HL-60 (cell line): ENCODE data around the gene PTPMT1.
A peak's percentile ranks its signal among the peaks of the same experiment; 100 is the strongest.

Experiments used
- DNase-seq, 2 experiments: peaks; one replicate each; pipeline ENCODE4 v3.0.0-alpha.2; 2010 to 2020; ENCODE audit warnings: low read depth in 1 of 2, low spot score in 1 of 2
- H3K27ac ChIP-seq: fragments of 250-450 bp; sonication (Bioruptor Pico); replicated peaks from 2 replicates; pipeline ENCODE4 v1.5.1; 2020; ENCODE audit warnings: mild to moderate bottlenecking, moderate library complexity
- H3K27me3 ChIP-seq: fragments of 250-450 bp; sonication (Bioruptor Pico); 2 replicates; pipeline ENCODE4 v1.5.1; 2021; ENCODE audit warnings: mild to moderate bottlenecking, moderate library complexity; ENCODE audit not compliant: insufficient read depth, poor library complexity, severe bottlenecking
- H3K4me3 ChIP-seq: replicated peaks from 2 replicates; pipeline ENCODE4 v1.5.1; 2011; ENCODE audit warnings: mild to moderate bottlenecking, control low read depth, low read length; ENCODE audit not compliant: insufficient read depth
- GABPA ChIP-seq: IDR thresholded peaks from 2 replicates; pipeline ENCODE4 v1.6.1; 2012; ENCODE audit warnings: low read depth
- POLR2AphosphoS5 ChIP-seq: IDR thresholded peaks from 2 replicates; pipeline ENCODE4 v1.6.1; 2012; ENCODE audit warnings: low read depth
- SPI1 ChIP-seq: IDR thresholded peaks from 2 replicates; pipeline ENCODE4 v1.6.1; 2012; ENCODE audit warnings: low read depth, mild to moderate bottlenecking, borderline replicate concordance
- TF ChIP-seq, protein P1 (sequence below): IDR thresholded peaks from one replicate; pipeline ENCODE4 v1.5.1; 2011; ENCODE audit warnings: low read length, control low read depth, inconsistent platforms; ENCODE audit not compliant: insufficient read depth
- TF ChIP-seq, protein P2 (sequence below): IDR thresholded peaks from 2 replicates; pipeline ENCODE4 v1.6.1; 2012; ENCODE audit warnings: low read depth; ENCODE audit not compliant: insufficient replicate concordance

PTPMT1 gene

DNA sequence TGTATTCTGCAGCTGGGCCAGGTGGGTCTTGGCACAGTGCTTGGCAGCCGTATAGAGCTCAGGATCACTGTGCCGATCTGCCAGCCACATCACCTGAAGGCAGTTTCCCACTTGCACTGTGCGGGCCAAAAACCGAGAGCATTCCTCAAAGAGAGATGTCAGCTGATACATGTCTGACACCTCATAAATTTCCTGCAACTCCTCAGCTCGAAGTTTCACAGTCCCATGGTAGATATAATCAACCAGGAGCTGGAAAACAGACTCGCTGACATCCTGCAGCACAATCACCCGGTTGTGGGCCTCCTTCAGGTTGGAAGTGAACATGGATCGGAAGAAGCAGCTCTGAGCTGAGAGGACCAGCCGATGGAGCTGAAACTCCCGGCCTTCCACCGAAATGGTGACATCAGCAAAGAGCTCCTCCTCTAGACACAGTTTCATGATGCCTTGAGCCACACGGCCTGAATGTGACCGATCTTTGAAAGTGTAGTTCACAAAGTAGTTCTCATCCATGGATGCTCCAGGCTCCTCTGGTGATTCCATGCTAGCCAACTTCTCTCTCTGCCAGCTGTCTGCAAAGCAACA is 12.2 kb downstream of the PTPMT1 start:
- H3K27ac ChIP-seq = no peak overlapping the region
- TF ChIP-seq, protein P1, sequence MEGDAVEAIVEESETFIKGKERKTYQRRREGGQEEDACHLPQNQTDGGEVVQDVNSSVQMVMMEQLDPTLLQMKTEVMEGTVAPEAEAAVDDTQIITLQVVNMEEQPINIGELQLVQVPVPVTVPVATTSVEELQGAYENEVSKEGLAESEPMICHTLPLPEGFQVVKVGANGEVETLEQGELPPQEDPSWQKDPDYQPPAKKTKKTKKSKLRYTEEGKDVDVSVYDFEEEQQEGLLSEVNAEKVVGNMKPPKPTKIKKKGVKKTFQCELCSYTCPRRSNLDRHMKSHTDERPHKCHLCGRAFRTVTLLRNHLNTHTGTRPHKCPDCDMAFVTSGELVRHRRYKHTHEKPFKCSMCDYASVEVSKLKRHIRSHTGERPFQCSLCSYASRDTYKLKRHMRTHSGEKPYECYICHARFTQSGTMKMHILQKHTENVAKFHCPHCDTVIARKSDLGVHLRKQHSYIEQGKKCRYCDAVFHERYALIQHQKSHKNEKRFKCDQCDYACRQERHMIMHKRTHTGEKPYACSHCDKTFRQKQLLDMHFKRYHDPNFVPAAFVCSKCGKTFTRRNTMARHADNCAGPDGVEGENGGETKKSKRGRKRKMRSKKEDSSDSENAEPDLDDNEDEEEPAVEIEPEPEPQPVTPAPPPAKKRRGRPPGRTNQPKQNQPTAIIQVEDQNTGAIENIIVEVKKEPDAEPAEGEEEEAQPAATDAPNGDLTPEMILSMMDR = no peak
- TF ChIP-seq, protein P2, sequence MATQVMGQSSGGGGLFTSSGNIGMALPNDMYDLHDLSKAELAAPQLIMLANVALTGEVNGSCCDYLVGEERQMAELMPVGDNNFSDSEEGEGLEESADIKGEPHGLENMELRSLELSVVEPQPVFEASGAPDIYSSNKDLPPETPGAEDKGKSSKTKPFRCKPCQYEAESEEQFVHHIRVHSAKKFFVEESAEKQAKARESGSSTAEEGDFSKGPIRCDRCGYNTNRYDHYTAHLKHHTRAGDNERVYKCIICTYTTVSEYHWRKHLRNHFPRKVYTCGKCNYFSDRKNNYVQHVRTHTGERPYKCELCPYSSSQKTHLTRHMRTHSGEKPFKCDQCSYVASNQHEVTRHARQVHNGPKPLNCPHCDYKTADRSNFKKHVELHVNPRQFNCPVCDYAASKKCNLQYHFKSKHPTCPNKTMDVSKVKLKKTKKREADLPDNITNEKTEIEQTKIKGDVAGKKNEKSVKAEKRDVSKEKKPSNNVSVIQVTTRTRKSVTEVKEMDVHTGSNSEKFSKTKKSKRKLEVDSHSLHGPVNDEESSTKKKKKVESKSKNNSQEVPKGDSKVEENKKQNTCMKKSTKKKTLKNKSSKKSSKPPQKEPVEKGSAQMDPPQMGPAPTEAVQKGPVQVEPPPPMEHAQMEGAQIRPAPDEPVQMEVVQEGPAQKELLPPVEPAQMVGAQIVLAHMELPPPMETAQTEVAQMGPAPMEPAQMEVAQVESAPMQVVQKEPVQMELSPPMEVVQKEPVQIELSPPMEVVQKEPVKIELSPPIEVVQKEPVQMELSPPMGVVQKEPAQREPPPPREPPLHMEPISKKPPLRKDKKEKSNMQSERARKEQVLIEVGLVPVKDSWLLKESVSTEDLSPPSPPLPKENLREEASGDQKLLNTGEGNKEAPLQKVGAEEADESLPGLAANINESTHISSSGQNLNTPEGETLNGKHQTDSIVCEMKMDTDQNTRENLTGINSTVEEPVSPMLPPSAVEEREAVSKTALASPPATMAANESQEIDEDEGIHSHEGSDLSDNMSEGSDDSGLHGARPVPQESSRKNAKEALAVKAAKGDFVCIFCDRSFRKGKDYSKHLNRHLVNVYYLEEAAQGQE = no peak
- TF ChIP-seq GABPA = no peak
- no peak for TF ChIP-seq SPI1
- no peak for TF ChIP-seq POLR2AphosphoS5
- no peaks in the 10 kb centered on the region for H3K27me3 ChIP-seq
- no peak for DNase-seq
- H3K4me3 ChIP-seq = no peak overlapping the region

DNA sequence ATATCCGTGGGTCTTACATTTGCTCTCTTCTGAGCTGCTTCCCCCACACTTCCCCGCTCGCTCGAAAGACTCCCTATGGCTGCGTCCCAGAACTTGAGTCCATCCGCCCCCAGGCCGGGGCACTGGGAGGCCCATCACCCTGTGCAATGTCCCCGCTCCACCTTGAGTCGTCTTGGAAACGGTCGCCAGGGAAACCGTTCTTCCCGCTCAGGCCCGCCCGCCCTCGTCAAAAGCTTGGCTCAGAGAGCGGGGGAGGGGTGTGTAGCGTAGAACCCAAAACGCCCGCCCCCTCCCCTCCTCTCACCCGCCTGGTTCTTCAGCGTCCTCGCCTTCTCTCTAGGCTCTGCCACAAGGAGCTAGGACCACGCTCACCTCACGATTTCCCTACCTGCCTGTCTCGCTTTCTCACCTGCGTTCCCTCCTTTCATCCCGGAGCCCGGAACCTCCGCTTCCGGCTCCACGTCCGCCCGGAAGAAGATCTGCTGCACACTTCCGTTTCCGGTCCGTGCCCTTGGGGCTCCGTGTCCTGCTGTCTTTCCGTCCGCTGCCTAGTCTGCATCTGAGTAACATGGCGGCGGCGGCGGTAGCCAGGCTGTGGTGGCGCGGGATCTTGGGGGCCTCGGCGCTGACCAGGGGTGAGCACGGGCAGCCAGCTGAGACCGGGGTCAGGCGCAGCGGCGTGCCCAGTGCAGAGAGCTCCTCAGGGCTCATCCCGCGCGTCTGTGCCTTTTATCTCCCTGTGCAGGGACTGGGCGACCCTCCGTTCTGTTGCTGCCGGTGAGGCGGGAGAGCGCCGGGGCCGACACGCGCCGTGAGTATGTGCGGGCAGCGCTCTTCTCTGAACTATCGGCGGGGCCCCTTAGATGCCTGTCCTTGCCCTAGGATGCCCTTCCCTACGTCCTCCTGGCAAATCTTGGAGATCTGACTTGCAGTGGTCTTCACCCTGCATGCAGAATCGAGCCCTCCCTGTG is 13.4 kb downstream of the PTPMT1 start, which contains the start of the genes KBTBD4 and NDUFS3:
KBTBD4 (minus strand) TSS at position 447 of the 971 bp plus-strand sequence; CDS start at position 428, 19 bp downstream.
NDUFS3 (plus strand) TSS at position 551 of the 971 bp plus-strand sequence; CDS start at position 569, 18 bp downstream.
- Histone ChIP-seq H3K4me3 (peak within 1 kb of the TSS; percentile 85), H3K27me3 (no peaks in the 10 kb centered on the region), H3K27ac (peak within 1 kb of the TSS; percentile 90)
- peak; percentile 85 to 89 for DNase-seq
- TF ChIP-seq GABPA (peak; percentile 100), POLR2AphosphoS5 (peak; percentile 98), SPI1 (peak; percentile 44; the same call in 1 of the 2 replicates)
- TF ChIP-seq, protein P1 = no peak
- TF ChIP-seq, protein P2 = peak; percentile 77

DNA sequence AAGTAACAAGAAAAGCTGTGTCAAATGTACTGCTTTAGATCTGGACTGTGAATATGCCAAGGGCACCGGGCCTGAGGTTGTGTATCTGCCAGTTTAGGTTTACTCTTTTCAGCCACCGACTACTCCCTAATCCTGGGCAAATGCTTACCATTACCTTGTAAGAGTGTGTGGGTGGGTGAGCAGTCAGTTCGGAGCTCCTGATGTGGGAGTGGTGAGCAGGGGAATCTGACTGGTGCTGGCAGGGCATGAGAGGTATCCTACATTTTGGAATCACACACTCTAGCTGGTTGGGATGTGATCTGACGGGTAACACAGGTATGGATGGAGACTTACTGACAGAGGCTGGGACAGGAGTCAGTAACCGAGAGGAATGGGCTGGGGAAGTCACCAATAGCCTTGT is 18.4 kb downstream of the PTPMT1 start:
- Histone ChIP-seq H3K4me3 (no peak overlapping the region), H3K27ac (no peak overlapping the region), H3K27me3 (no peaks in the 10 kb centered on the region)
- DNase-seq = no peak
- no peak for TF ChIP-seq SPI1
- no peak for TF ChIP-seq GABPA
- TF ChIP-seq, protein P1 = no peak
- TF ChIP-seq, protein P2 = no peak
- TF ChIP-seq POLR2AphosphoS5 = no peak
